ENCODE measurements around the gene E4F1. TPM values are rescaled to one million over a fixed set of nuclear protein-coding genes. Genes with fewer than 3 reads are reported as not detected.

Gene E4F1
- total RNA-seq, 1 experiment from 2014 or later, result 44.7 TPM

DNA sequence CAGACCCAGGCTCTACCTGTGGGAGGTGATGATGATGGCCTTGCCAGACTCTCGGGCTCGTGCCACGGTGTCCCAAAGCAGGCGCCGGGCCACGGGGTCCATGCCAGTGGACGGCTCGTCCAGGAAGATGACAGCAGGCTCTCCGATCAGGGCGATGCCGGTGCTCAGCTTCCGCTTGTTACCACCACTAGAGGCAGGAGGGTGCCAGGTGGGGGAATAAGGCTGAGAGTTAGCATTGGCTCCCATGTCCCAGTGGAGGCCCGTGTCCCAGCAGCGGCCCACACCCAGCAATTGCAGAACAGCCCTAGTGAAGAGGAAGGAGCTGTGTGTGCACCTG, 54.8 kb downstream of the E4F1 start:
- H3K4me1 ChIP-seq (replicated peaks), result no peaks in the 10 kb centered on the region
- no peaks in the 10 kb centered on the region for H3K36me3 ChIP-seq
- peaks cover 66% of the 10 kb centered on the region for H3K27me3 ChIP-seq (replicated peaks)
- no peak for DNase-seq (ENCODE audit: low read depth in 1 of 2, low spot score in 2 of 2)
- no peak overlapping the region for H3K4me3 ChIP-seq
- H3K9me3 ChIP-seq (replicated peaks), result no peaks in the 10 kb centered on the region
- no peak overlapping the region for H3K27ac ChIP-seq

DNA sequence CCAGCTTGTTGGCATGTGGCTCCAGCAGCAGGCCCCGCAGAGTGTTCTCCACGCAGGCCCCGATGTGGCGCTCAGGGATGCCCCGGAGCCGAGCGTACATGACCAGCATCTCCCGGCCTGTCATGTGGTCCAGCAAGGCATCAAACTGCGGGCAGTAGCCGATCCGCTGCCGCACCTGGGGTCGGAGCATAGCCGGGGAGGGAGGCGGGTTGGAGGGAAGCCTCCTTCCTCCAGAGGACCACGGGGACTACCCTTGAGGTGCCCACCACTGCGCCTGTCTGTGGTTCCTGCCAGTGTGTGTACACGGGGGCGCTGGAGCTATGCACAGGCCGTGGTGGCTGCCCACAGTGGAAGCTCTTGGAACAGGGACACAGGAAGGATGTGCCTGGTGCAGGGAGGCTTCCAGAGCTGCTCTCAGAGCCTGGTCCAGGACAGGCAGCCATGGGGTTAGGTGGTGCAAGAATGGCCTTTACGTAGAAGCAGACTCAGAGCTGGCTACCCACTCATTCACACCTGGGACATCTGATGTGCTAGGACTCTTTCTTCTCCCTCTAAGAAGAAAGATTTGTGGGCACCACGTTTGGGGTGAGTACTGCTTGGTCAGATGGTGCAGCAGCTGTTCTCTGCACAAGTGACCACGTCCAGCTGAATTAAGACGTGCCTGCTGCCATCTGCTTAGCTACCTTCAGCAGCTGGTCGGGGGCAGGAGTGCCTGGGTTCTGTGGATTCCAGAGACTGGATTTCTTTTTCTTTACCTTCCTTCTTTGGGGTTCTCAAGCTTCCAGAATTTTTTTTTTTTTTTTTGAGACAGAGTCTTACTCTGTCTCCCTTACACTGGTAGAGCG, 55.8 kb downstream of the E4F1 start:
- Histone ChIP-seq H3K4me1 (replicated peaks) (no peaks in the 10 kb centered on the region), H3K27ac (no peak overlapping the region), H3K36me3 (no peaks in the 10 kb centered on the region), H3K9me3 (replicated peaks) (no peaks in the 10 kb centered on the region), H3K4me3 (no peak overlapping the region), H3K27me3 (replicated peaks) (peaks cover 75% of the 10 kb centered on the region)
- no peak for DNase-seq (ENCODE audit: low read depth in 1 of 2, low spot score in 2 of 2)

DNA sequence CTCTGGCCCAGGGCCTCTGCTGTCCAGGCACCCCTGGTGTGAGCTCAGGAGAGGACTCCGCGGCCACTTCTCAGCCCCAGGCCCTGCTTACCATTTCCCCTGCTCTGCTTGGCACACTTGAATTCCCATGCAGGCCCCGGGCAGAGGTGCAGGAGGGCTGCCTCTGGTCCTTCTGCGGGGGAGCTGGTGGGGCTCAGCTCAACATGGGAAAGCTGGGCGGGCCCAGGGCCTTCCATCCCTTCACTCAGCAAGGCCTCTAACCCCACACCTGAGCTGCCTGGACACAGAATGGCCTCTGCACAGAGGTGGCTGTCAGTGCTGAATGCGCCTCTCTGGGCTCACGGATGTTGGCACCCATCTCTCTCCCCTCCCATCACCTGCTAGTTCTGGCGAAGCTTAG, 57.1 kb downstream of the E4F1 start:
- Histone ChIP-seq H3K9me3 (replicated peaks) (no peaks in the 10 kb centered on the region), H3K36me3 (no peaks in the 10 kb centered on the region), H3K27ac (no peak overlapping the region), H3K27me3 (replicated peaks) (peaks cover 85% of the 10 kb centered on the region), H3K4me1 (replicated peaks) (no peaks in the 10 kb centered on the region), H3K4me3 (no peak overlapping the region)
- DNase-seq (ENCODE audit: low read depth in 1 of 2, low spot score in 2 of 2), result no peak

DNA sequence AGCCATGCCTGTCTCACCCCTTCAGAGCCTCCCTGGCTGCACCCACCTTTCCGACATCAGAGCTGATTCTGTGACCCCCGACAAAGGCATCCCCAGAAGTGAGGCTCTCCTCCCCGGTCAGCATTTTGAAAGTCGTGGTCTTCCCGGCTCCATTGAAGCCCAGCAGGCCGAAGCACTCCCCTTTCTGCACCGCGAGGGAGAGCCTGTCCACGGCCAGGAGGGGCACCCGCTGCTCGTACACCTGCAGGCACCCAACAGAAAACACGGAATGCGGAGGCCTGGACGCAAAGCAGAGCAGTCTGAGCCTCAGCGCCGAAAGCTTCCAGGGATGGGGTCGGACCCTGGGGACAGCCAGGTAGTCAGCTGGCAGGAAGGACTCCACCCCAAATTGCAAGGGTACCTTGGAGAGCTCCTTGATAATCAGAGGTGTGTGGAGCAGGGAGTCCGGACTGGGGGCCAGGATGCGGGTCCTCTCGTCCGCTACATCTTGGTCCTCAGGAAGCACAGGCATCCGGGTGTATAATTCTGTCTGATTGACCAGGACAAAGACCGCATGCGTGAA, 57.7 kb downstream of the E4F1 start:
- no peak for DNase-seq (ENCODE audit: low read depth in 1 of 2, low spot score in 2 of 2)
- Histone ChIP-seq H3K36me3 (no peaks in the 10 kb centered on the region), H3K4me1 (replicated peaks) (no peaks in the 10 kb centered on the region), H3K27ac (no peak overlapping the region), H3K27me3 (replicated peaks) (peaks cover 87% of the 10 kb centered on the region), H3K9me3 (replicated peaks) (no peaks in the 10 kb centered on the region), H3K4me3 (no peak overlapping the region)

DNA sequence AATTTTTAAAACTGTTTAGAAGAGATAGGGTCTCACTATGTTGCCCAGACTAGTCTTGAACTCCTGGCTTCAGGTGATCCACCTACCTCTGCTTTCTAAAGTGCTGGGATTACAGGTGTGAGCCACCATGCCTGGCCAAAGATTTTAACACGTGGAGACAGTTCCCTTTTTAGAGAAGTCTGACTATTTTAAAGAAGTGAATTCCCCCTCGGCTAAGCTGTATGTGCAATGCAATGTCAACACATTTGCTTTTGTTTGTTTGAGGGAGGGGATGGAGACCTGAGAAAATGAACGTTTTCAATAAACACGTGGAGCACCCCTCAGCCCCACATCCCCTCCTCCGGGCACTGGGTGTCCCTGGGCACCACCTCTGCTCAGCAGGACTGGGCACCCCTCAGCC, 58.9 kb downstream of the E4F1 start:
- Histone ChIP-seq H3K27me3 (replicated peaks) (peaks cover 86% of the 10 kb centered on the region), H3K36me3 (no peaks in the 10 kb centered on the region), H3K4me3 (no peak overlapping the region), H3K9me3 (replicated peaks) (no peaks in the 10 kb centered on the region), H3K27ac (no peak overlapping the region), H3K4me1 (replicated peaks) (no peaks in the 10 kb centered on the region)
- no peak for DNase-seq (ENCODE audit: low read depth in 1 of 2, low spot score in 2 of 2)

DNA sequence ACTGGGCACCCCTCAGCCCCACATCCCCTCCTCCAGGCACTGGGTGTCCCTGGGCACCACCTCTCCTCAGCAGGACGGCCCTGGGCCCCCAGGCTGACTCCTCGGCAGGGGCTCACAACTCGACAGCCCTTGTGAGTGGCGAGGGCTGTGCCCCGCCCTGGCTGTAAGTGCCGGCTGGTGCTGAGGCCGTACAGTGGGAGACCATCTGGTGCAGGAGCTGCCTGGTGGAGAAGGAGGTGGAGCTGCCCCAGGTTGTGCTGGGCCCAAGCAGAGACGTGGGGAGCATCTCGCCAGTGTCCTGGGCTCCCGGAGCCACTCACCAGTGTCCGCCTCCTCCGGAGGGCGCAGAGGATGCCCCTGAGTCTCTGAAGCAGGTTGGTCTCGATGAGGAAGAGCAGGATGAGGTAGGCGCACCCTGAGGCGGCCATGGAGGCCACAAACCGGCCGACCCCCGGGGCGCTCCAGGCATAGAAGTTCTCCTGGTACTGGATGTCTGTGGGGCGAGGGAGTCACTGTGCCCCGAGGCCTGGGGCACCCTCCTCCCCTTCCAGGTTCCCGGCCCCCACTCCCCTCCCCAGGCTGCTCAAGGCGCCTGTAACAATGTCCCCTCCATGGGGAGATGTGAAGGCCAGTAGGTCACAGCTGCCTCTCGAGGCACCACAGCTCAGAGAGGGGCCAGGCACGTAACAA, 59.6 kb downstream of the E4F1 start:
- H3K27ac ChIP-seq, result no peak overlapping the region
- peaks cover 88% of the 10 kb centered on the region for H3K27me3 ChIP-seq (replicated peaks)
- no peak for DNase-seq (ENCODE audit: low read depth in 1 of 2, low spot score in 2 of 2)
- no peak overlapping the region for H3K4me3 ChIP-seq
- no peaks in the 10 kb centered on the region for H3K9me3 ChIP-seq (replicated peaks)
- no peaks in the 10 kb centered on the region for H3K4me1 ChIP-seq (replicated peaks)
- no peaks in the 10 kb centered on the region for H3K36me3 ChIP-seq

DNA sequence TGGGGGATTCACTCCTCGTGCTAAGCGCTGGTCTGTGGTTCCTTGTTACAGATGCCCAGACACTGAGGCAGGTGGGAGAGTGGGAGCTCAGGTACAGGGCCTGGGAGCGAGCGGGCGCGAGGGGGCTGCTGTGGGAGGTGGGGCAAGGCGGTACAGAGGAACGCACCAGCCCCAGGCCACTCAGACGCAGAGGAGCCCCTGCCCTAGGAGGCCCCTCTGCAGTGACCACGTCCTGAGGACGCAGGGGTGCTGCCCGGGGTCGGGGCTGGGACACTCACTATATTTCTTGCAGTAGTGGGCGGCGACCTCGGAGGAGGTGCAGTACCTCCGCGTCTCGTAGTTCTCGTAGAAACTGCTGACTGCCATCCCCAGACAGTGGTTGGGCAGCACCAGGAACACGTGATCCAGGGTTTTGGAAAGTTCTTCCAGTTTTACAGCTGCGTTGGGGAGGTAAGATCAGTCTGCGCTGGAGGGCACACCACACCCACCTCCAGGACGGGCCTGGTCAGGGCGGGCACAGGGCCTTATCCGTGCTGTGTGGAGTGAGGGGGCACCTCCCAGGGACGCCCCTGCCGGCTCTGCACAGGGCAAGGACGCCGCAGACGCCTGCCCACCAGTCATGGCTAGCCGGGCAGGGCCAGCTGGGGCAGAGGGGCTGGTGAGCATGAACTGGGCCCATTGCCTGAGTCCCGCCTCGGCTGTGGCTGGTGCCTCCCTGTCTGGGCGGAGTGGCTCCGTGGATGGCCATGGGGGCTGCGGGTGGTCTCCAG, 60.8 kb downstream of the E4F1 start:
- Histone ChIP-seq H3K36me3 (no peaks in the 10 kb centered on the region), H3K27ac (no peak overlapping the region), H3K27me3 (replicated peaks) (peaks cover 84% of the 10 kb centered on the region), H3K4me1 (replicated peaks) (no peaks in the 10 kb centered on the region), H3K9me3 (replicated peaks) (no peaks in the 10 kb centered on the region), H3K4me3 (no peak overlapping the region)
- no peak for DNase-seq (ENCODE audit: low read depth in 1 of 2, low spot score in 2 of 2)

DNA sequence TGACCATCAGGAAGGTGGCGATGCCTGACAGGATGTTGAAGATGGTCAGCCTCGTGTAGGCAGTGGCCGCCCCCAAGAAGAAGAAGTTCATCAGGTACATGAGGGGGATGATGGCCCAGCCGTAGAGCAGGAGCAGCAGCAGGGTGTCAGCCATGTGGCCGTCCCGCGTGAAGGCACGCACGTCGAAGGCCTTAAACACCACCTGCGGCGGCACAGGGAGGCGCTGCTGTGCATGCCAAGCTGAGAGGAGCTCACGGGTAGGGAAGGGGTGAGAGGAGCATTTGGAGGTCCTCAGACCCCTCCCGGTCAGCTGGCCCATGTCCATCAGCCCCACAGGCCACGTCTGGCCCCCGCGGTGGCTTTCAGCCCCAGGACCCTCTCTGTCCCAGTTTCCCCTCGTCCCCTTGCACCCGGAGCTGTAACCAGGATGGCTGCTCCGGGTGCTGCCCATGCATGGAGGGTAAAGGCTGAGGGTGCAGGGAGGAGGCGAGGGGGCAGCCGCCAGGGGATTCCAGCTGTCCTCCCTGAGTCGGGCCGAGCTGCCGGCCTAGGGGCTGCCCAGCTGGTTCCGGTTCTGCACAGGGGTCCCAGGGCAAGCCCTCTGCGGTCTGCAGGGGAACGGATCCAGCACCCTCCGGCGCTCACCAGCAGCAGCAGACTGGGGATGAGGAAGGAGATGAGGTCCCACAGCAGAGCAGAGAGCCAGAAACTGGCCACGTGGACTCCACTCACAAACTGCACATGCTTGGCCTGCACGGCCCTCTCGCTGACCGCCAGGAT, 61.6 kb downstream of the E4F1 start:
- no peaks in the 10 kb centered on the region for H3K4me1 ChIP-seq (replicated peaks)
- no peak overlapping the region for H3K4me3 ChIP-seq
- H3K27me3 ChIP-seq (replicated peaks), result peaks cover 81% of the 10 kb centered on the region
- no peak for DNase-seq (ENCODE audit: low read depth in 1 of 2, low spot score in 2 of 2)
- H3K9me3 ChIP-seq (replicated peaks), result no peaks in the 10 kb centered on the region
- H3K27ac ChIP-seq, result no peak overlapping the region
- H3K36me3 ChIP-seq, result no peaks in the 10 kb centered on the region

Other genes with a start within 250 kb of the E4F1 start
- gene NOXO1, start 242.1 kb upstream of the E4F1 start, total RNA-seq (2014; rRNA removed; shearing (Covaris generic)), result 0.16 TPM in 1 of 2 replicates, not detected in the other
- gene GFER, start 239.4 kb upstream of the E4F1 start, total RNA-seq (2014; rRNA removed; shearing (Covaris generic)), result 26.9 and 31.8 TPM in 2 replicates
- gene SYNGR3, start 233.6 kb upstream of the E4F1 start, total RNA-seq (2014; rRNA removed; shearing (Covaris generic)), result 1.8 and 7.3 TPM in 2 replicates
- 13.5 and 20.4 TPM in 2 replicates for gene ZNF598, start 213.8 kb upstream of the E4F1 start, total RNA-seq (2014; rRNA removed; shearing (Covaris generic))
- gene NPW, start 203.8 kb upstream of the E4F1 start, total RNA-seq (2014; rRNA removed; shearing (Covaris generic)), result not detected in 2 replicates
- 50.2 and 57.3 TPM in 2 replicates for gene NHERF2, start 196.7 kb upstream of the E4F1 start, total RNA-seq (2014; rRNA removed; shearing (Covaris generic))
- 33.9 and 59.3 TPM in 2 replicates for gene NTHL1, start 175.8 kb upstream of the E4F1 start, total RNA-seq (2014; rRNA removed; shearing (Covaris generic))
- 36.9 and 51.9 TPM in 2 replicates for gene TSC2, start 175.6 kb upstream of the E4F1 start, total RNA-seq (2014; rRNA removed; shearing (Covaris generic))
- gene PKD1, start 87.7 kb upstream of the E4F1 start, total RNA-seq (2014; rRNA removed; shearing (Covaris generic)), result 60.4 and 97.9 TPM in 2 replicates
- gene RAB26, start 75.0 kb upstream of the E4F1 start, total RNA-seq (2014; rRNA removed; shearing (Covaris generic)), result 0.16 TPM in 1 of 2 replicates, not detected in the other
- 26.4 and 39.5 TPM in 2 replicates for gene TRAF7, start 67.8 kb upstream of the E4F1 start, total RNA-seq (2014; rRNA removed; shearing (Covaris generic))
- not detected in 2 replicates for gene CASKIN1, start 27.0 kb upstream of the E4F1 start, total RNA-seq (2014; rRNA removed; shearing (Covaris generic))
- 25.3 and 34.1 TPM in 2 replicates for gene MLST8, start 18.1 kb upstream of the E4F1 start, total RNA-seq (2014; rRNA removed; shearing (Covaris generic))
- gene BRICD5, start 12.7 kb upstream of the E4F1 start, total RNA-seq (2014; rRNA removed; shearing (Covaris generic)), result 0.88 and 4.6 TPM in 2 replicates
- gene PGP, start 8.8 kb upstream of the E4F1 start, total RNA-seq (2014; rRNA removed; shearing (Covaris generic)), result 37.8 and 47.1 TPM in 2 replicates
- gene DNASE1L2, start 12.9 kb downstream of the E4F1 start, total RNA-seq (2014; rRNA removed; shearing (Covaris generic)), result 1.4 TPM in 2 replicates
- 80.2 and 93.3 TPM in 2 replicates for gene ECI1, start 28.0 kb downstream of the E4F1 start, total RNA-seq (2014; rRNA removed; shearing (Covaris generic))
- 122 and 164 TPM in 2 replicates for gene RNPS1, start 44.5 kb downstream of the E4F1 start, total RNA-seq (2014; rRNA removed; shearing (Covaris generic))
- gene ABCA3, start 117.1 kb downstream of the E4F1 start, total RNA-seq (2014; rRNA removed; shearing (Covaris generic)), result 0.06 TPM in 1 of 2 replicates, not detected in the other
- gene CCNF, start 205.9 kb downstream of the E4F1 start, total RNA-seq (2014; rRNA removed; shearing (Covaris generic)), result 43.4 and 48.2 TPM in 2 replicates
- 22.3 and 36.3 TPM in 2 replicates for gene TEDC2, start 236.5 kb downstream of the E4F1 start, total RNA-seq (2014; rRNA removed; shearing (Covaris generic))
- gene NTN3, start 247.7 kb downstream of the E4F1 start, total RNA-seq (2014; rRNA removed; shearing (Covaris generic)), result 0.24 TPM in 1 of 2 replicates, not detected in the other